HL-60 (cell line): ENCODE results near the gene HMG20A.

ENCODE experiments used
- POLR2AphosphoS5 ChIP-seq: IDR thresholded peaks from 2 replicates; pipeline ENCODE4 v1.6.1; 2012; ENCODE audit warnings: low read depth
- SPI1 ChIP-seq: IDR thresholded peaks from 2 replicates; pipeline ENCODE4 v1.6.1; 2012; ENCODE audit warnings: low read depth, mild to moderate bottlenecking, borderline replicate concordance
- TF ChIP-seq, protein P1 (sequence below): IDR thresholded peaks from one replicate; pipeline ENCODE4 v1.5.1; 2011; ENCODE audit warnings: low read length, control low read depth, inconsistent platforms; ENCODE audit not compliant: insufficient read depth
- TF ChIP-seq, protein P2 (sequence below): IDR thresholded peaks from 2 replicates; pipeline ENCODE4 v1.6.1; 2012; ENCODE audit warnings: low read depth; ENCODE audit not compliant: insufficient replicate concordance

DNA sequence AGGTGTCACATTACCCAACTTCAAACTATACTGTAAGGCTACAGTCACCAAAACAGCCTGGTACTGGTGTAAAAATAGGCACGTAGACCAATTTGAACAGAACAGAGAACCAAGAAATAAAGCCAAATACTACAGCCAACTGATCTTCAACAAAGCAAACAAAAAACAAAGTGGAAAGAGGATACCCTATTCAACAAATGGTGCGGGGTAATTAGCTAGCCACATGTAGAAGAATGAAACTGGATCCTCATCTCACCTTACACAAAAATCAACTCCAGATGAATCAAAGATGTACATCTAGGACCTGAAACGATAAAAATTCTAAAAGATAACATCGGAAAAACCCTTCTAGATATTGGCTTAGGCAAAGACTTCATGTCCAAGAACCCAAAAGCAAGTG lies 13.8 kb upstream of the HMG20A start:
- TF ChIP-seq, protein P1, sequence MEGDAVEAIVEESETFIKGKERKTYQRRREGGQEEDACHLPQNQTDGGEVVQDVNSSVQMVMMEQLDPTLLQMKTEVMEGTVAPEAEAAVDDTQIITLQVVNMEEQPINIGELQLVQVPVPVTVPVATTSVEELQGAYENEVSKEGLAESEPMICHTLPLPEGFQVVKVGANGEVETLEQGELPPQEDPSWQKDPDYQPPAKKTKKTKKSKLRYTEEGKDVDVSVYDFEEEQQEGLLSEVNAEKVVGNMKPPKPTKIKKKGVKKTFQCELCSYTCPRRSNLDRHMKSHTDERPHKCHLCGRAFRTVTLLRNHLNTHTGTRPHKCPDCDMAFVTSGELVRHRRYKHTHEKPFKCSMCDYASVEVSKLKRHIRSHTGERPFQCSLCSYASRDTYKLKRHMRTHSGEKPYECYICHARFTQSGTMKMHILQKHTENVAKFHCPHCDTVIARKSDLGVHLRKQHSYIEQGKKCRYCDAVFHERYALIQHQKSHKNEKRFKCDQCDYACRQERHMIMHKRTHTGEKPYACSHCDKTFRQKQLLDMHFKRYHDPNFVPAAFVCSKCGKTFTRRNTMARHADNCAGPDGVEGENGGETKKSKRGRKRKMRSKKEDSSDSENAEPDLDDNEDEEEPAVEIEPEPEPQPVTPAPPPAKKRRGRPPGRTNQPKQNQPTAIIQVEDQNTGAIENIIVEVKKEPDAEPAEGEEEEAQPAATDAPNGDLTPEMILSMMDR = no peak
- TF ChIP-seq, protein P2, sequence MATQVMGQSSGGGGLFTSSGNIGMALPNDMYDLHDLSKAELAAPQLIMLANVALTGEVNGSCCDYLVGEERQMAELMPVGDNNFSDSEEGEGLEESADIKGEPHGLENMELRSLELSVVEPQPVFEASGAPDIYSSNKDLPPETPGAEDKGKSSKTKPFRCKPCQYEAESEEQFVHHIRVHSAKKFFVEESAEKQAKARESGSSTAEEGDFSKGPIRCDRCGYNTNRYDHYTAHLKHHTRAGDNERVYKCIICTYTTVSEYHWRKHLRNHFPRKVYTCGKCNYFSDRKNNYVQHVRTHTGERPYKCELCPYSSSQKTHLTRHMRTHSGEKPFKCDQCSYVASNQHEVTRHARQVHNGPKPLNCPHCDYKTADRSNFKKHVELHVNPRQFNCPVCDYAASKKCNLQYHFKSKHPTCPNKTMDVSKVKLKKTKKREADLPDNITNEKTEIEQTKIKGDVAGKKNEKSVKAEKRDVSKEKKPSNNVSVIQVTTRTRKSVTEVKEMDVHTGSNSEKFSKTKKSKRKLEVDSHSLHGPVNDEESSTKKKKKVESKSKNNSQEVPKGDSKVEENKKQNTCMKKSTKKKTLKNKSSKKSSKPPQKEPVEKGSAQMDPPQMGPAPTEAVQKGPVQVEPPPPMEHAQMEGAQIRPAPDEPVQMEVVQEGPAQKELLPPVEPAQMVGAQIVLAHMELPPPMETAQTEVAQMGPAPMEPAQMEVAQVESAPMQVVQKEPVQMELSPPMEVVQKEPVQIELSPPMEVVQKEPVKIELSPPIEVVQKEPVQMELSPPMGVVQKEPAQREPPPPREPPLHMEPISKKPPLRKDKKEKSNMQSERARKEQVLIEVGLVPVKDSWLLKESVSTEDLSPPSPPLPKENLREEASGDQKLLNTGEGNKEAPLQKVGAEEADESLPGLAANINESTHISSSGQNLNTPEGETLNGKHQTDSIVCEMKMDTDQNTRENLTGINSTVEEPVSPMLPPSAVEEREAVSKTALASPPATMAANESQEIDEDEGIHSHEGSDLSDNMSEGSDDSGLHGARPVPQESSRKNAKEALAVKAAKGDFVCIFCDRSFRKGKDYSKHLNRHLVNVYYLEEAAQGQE = no peak
- TF ChIP-seq POLR2AphosphoS5 = no peak
- TF ChIP-seq SPI1 = no peak
